ENCODE measurements around the gene PRCP.
A peak's percentile ranks its signal among the peaks of the same experiment; 100 is the strongest.

The PRCP gene

DNA sequence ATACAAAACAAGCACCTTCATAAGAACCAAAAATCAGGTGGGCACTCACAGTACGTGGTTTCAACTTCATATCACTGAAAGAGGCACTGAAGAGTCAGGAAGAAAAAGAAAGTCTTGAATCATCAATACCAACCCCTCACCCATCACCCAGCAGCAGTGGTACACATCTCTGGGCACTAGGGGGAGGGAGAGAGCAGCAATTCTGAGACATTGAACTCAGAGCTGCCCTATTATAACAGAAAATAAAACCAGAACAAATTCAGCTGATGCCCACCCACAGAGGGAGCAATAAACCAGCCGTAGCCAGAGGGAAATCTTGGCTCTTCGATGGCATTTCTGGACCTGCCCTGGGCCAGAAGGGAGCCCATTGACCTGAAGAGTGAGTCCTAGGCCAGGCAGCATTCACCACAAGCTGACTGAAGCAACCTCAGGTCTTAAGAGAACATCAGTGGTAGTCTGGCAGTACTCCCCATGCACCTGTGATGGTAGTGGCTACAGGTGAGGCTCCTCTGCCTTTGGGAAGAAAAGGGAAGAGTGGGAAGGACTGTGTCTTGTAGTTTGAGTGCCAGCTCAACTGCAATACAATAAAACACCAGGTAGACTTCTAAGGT lies 124.4 kb downstream of the PRCP start:
- peak; percentile 6 for DNase-seq

DNA sequence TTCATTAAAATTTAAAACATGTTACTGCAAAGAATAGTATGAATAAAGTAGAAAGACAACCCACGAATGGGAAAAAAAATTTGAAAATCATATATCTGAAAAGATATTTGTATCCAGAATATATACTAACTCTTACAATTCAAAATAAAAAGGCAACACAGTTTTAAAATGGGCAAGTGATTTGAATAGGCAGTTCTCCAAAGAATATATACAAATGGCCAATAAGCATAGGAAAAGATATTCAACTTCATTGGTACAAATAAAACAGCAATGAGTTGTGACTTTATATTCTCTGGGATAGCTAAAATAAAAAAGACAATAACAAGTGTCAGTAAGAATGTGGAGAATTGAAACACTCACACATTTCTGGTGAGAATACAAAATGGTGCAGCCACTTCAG lies 125.0 kb downstream of the PRCP start:
- DNase-seq: no peak

All from activated T-cell treated with anti-CD3 and anti-CD28 coated beads for 4 hours (primary cell).